HCEC 1CT (cell line): Measurements from ENCODE around the gene MYL12B.
"Not testable (repeated sequence)": the region's sequence is repeated elsewhere in the genome, so short reads cannot be mapped to it uniquely, and the experiment has no call there.

Source experiments
- DNase-seq: peaks from one replicate; pipeline ENCODE4 v3.0.0-alpha.2; 2017

The MYL12B gene

DNA sequence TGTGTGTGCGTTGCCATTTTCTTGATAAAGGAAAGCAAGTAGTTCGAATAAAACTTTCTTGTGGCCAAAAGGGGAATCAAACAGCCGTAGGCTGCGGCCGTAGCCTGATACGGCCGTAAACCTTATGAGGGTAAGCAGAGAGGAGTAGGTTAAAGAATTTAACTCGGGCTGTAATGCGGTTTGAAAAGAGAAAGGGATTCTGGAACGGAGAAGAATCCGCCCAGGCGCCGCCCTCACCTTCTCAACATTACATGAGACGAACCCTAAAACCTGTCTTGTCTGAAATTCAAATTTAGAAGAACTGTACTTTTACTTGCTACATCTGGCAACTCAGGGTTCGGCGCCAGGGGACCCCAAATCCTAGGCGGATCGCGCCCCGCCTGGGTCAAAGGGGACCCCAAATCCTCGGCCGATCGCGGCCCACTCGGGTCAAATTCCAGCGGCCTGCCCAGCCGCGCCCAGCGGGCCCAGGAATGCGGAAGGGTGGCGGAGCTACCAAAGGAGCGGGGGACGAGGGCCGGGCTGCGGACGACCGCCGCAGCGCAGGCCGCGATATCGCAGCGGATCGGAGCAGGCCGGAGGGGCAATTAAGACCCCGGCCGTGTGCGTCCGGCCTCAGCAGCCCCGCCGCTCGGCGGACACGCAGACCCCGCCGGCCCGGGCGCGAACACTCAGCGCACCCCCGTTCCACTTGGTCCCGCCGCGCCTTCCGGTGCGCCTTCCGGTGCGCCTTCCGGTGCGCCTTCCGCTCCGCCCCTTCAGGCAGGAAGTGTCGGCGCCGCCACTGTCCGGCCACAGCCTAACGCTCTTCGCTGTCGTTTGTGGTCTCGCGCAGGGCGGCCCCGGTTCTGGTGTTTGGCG lies at the start of gene MYL12B:
MYL12B (plus strand) TSS at position 761 of the 861 bp plus-strand sequence. CDS start 10,766 bp downstream, outside the sequence.
- peak; percentile 86 for DNase-seq

DNA sequence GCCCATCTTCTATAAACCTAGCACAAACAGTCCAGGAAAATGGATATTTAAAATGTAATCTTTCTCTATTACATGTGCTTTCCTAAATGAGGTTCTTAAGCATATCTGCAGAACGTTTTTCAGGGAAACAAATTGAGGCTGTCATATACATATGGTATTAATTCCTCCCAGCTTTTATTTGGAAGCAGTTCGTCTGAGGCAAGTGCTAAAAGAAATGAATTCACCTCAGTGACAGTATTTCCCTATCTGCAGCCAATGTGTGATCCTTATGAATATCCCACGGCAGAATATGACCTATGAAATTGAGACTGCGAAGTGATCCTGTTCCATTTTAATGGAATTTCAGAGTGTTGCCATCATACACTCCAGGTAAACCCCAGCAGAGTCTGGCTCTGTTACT lies 49.3 kb upstream of the MYL12B start:
- DNase-seq: no peak

DNA sequence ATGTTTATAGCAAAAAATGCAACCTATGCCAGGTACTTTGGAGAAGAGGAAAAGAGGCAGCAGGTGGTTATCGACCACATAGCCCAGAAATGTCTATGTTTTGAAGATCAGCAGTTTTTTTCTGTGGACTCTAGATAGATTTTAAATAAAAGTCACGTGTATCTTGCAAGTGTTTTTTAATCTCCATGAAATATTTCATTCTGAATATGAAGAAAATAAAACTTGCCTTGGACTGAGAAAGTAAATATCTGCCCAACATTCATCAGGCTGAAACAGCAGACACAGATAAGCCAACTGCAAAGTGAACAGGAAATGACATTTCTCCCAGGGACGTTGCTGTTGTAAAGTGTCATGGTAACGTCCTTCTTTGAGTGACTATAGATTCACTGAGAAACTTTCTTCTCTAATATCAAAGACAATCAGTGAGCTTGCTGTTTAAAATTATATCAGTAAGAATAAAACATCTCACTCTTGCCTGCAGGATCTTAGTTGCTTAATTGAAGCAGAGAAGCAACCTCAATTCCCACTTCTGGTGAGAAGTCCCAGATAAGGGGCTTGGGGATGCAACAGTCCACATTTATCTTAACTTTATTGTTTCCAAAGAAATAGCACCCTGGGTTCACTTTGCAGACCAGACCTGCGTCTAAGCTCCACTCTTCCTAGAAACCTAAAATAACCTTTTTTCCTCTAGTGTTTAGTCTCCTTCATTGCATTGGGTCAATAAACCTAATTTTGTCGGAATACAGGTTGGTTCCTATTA lies 48.5 kb upstream of the MYL12B start:
- DNase-seq: no peak

DNA sequence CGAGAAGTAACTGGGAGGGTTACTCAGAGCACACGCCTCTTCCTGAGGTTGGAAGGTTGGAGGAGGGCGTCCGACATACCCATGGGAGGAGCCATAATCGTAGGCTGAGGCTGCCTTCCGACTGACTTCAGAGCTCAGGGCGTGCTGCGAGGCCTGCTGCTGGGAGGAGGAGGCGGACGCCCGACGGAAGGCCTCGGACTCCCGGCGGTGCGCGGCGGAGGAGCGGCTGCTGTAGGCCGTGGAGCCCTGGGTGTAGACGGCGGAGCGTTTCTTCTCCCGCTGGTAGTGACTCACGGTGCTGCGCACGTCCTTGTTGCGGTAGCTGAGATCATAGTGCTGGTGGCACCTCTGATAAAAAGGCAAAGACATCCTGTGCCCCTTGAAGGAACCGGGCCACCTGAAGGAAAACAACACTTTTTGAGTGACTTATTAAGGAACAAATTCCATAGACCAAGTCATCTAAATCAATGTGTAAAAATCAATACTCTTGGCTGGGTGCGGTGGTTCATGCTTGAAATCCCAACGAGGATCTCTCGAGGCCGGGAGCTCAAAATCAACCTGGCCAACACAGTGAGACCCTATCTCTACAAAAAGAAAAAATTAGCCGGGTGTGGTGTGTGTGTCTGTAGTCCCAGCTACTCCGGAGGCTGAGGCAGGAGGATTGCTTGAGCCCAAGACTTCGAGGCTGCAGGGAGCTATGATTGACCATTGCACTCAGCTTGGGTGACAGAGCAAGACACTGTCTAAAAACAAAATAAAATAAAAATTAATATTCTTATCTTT lies 46.9 kb upstream of the MYL12B start:
- DNase-seq: no peak

DNA sequence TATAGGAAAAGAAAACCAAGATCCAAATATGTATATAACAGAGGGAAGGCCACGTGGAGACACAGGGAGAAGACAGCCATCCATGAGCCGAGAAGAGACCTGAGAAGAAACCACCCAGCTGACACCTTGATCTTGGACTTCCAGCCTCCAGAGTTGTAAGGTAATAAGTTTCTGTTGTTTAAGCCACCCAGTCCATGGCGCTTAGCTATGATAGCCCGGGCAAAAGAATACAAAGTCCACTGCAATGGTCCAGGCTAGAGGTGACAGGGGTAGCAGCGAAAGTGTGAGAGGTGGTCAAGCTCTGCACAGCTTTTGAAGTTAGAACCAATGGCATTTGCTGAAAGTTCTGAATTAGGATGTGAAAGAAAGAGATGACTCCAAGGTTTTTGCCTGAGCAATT lies 44.9 kb upstream of the MYL12B start:
- no peak for DNase-seq

DNA sequence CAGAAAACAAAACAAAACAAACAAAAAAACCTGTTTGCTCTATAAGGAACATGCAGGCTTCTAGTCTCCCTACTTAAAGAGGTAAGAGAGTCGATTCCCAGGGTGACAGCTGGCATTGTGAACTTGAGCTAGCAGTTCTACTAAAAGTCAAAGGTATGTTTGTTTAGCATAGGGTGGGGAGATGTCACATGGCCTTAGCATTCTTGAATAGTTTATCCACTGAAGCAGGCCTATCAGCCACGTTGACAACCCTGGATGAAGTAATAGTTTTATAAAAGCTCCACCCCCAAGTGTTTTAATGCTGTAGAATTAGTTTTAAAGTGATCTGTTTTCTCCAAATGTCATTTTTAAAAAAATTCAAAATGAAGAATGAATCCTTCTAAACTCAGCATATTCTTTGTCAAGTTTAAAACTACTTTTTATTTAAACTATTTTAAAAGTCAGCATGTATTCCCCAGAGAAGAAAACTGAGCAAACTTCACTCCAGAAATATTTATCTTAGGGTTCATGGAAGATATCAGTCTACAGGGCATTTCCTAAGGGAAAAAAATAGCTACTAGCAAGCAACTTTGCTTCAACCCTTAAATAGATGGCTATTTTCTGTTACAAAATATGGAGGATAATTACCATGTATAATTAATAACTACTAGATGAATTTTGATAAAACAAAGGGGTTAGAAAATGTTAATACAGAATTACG lies 43.8 kb upstream of the MYL12B start:
- DNase-seq: peak; percentile 3

DNA sequence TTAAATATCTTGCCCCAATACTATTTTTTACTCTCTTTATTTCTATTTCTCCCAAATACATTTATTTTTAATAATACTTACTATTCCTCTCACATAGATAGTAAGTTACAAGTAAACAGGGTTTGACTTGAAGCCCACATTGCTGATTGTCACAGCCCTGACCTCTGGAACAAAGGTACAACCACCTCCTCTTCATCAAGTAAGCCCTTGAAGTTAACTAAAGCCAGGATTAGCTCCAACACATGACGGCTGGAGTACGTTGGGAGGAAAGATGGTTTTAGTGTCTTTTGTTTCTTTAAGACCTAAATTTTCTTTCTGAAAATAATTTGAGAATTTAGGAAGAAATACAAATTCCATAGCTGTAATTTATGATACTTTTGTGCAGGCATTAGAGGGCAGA lies 43.1 kb upstream of the MYL12B start:
- no peak for DNase-seq

DNA sequence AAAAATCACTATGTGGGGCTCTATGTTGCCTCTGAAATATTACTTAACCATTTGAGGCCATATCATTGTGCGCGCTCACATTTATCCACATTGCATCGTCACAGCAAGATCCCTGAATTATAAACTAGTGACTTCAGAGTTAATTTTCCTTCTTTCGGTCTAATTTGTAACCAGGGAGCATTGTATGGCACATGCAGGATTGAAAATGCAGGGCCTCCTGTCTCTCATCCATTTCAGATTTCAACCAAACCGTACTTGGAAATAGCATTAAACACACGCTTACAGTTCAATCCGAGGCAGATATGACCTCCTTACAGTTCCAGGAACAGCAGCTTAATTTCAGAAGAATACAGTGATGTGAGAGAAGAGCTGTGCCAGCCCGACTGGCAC lies 42.7 kb upstream of the MYL12B start:
- DNase-seq: no peak

DNA sequence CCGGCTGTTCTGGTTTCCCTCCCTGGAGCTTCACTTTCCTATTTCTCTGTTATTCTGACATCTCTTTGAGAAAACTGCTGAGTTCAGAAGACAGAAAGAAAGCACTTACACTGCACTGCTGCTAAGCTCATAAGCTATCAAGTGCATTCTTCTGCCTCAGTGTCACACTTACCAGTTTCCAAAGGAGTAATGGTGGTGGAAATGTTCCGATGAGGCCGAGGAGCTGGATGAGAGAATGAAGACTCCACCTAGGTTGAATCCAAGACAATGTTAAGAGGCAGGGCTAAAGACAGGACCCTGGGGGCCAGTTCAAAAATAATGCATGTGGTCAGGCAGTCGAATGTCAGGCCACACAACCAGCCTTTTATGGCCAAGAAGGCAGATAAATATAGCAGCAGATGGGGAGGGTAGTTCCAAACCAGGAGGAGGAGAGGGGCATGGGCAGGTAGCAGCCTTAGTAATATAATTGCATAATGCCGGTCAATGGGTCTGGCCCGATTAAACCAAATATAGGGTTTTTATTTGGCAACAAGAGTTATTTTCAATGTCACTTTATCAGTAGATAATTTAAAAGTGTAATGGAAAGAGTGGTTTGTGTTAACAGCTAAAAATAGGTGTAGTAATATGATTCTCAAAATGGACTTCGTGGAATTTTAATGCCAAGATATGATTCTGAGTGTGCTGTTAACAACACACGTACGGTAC lies 42.1 kb upstream of the MYL12B start, which contains the start of gene MYOM1:
MYOM1 (minus strand) TSS at position 338 of the 705 bp plus-strand sequence. CDS start 4,745 bp downstream, outside the sequence.
- no peak for DNase-seq

DNA sequence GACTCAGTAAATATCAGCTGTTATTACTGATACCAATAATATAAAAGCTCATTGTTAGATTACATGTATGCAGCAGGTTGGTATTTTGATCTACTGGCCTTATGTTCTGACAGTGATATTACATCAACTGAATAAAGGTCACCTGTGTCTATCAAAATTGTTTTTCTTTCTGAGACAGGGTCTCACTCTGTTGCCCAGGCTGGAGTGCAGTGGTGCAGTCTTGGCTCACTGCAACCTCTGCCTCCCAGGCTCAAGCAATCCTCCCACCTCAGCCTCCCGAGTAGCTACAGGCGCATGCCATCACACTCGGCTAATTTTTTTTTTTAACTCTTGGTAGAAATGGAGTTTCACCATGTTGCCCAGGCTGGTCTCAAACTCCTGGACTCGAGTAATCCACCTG lies 41.1 kb upstream of the MYL12B start:
- not testable (repeated sequence) for DNase-seq

DNA sequence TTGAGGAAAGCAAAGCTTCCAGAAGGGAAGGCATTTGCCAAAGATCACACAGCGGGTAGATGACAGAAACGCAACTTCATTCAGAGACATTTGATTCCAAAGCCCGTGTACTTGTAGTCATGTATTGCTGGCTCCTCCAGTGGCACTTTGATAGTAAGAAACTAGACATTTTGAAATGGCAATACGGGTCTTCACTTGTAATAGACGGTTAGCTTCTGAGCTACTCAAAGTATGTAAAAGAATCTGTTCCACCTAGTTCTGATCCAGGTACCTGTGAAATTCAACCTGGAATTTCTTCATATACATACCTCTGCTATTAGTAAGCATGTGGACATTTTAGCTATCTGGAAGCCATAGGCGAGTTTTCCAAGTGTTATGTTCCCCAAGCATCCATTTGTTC lies 40.4 kb upstream of the MYL12B start:
- no peak for DNase-seq

DNA sequence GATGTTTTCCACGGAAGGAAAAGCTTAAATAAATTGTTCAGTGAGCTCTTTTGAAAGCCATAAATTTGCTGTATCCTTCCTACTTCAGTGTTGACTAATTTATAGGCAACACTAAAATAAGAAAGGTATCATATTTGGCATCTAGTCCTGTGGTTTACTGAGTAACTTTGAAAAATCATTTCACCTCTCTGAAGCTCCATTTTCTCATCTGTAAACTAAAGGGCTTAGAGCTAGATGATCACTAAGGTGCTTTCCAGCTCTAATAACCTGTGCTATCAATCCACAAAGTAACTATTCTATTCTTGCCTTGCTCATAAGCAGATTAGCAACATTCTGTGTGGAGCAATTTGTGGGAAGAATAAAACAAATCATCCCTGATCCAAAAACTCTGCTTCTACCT lies 38.6 kb upstream of the MYL12B start:
- no peak for DNase-seq

DNA sequence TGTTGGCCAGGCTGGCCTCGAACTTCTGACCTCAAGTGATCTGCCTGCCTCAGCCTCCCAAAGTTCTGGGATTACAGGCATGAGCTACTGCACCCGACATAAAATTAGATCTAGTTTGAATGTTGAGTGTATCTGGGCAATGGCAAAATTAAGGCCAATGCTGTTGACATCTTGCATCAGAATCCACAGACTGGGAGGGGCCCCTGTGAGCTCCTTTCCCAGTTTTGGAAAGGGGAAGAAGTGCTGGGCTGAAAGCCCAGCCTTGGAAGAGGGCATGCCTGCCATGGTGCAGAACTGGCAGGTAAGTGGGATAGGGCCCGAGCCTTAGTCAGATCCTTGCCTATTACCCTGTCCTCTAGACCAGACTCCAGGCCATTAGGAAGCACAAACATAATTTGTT lies 37.7 kb upstream of the MYL12B start:
- no peak for DNase-seq

DNA sequence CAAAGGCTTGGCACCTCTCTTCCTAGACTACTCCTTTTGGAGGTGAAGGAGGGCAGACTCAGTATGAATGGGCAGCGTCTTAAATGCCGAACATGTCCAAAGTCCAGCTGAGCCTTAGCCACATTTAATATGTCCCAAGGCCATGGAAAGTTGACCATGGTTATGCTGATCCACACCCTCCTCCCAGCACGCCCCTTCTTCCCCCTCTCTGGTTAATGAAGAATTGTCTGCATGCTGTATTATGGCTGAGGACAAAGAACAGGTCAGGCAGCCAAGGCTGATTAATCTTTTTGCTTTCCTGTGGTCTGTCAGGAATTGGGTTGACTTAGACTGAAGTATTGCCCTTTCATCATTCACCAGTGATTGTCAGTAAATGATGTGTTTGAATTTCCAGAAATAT lies 36.3 kb upstream of the MYL12B start:
- DNase-seq: no peak

DNA sequence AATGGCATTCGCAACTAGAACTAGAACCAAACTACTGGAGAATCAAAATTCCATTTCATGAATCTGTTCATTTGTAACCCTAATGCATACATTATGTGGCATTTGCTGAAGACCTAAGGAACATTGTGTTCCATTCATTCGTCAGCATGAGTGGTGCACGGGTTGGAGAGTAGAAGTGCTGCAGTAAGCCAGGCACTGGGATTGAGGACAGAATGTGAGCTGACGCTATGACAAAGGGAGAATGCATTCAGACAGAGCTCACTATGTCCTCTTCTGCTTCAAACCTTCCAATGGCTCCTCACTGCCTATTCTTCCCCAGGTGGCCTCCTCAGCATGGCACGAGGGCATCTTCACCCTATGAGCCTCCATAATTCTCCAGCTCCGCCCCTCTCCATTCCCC lies 35.9 kb upstream of the MYL12B start:
- DNase-seq: no peak

DNA sequence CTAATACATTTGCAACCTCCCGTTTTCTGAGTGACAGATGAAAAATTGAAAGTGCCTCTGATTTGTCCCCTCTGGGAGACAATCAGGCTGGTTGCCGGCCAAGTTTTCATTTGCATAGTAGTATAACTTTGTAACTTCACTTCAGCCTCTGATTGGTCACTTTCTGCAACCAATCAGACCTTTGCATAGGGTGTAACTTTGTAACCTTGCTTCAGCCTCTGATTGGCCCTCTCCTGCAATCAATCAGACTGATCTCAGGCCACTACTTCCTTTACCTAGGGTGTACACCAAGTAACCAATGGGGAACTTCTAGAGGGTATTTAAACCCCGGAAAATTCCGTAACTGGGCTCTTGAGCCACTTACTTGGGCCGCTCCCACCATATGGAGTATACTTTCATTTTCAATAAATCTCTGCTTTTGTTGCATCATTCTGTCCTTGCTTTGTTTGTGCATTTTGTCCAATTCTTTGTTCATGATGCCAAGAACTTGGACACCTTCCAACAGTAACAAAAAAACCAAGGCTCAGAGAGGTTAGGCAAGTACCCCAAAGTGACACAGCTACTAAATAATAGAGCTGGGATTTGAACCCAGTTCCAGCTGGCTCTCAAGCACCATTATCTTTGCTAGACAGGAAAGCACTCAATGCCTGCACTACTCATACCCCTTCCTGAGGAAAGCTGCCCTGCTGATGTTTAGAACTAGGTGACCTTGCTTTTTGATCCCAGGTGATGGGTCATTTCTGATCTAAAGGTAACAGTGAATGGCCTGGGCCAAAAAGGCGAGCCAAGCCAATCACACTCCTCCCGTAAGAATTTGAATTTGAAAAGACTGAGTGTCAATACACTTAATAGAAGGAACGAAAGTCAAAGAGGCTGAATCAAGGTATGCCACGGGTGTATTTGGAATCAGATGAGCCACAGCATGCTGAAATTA lies 31.3 kb upstream of the MYL12B start:
- peak; percentile 24 for DNase-seq

DNA sequence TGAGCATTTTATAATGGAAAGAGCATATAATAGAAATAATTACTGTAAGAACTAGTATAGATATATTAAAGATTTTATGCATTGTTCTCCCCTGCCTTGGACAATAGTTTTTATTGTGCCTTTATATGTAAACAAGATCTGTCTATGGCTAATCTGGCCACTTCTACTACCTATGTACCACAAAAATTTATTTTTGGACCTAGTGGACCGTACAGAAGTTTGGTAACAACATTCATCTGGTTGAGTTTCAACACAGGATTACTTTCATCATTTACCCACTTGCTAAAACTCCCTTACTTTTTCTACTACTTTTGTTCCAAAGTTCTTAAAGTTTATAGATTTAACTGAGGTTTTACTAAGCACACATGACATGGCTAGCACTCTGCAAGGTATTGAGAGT lies 28.9 kb upstream of the MYL12B start:
- no peak for DNase-seq

DNA sequence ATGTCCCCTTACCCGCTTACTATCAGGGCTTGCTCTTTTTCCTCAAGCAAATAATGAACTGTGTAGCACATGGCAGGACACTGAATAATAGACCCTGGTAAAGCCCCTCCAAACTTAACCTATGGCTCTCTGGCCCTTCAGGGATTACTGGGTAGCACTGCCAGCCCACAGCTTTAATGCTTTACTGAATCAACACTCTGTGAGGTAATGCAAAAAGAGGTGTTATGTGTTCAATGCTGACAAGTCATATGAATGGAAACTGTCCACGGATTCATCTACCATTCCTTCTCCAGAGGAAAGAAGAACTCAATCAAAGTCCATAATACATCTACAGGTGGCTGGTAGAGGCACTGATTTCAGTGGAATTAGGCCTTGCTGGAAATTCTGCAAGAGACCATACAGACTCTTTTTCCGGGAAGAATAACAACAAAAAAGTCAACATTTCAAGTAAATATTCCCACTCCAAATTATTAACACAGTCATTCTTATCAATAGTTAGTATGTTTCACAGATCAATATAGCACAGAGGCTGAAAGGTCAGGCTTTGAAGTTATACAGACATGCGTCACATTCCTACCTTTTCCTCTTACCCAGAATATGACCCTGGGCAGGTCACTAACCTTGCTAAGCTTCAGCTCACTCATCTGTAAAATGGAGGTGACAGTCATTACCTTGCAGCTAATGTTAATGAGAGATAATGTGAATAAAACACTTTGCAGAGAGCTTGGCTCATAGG lies 28.3 kb upstream of the MYL12B start:
- DNase-seq: no peak

DNA sequence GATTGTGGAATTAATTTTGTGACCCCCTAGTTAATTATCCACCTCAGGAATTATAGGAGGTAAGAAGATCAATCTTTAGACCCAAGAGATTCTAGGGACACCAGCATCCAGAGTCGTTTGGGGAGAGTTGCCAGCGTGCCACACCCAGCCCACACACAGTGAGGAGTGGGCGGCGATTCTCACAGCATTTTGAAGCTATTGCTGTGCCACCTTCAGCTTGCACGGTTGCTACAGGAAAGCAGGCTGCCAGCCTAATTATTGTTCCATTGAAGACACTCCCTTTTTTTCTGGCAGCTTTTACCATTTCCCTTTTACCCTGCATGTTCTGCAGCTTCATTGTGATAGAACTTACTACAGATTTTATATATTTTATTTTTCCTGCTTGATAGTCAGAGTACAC lies 27.5 kb upstream of the MYL12B start:
- no peak for DNase-seq

DNA sequence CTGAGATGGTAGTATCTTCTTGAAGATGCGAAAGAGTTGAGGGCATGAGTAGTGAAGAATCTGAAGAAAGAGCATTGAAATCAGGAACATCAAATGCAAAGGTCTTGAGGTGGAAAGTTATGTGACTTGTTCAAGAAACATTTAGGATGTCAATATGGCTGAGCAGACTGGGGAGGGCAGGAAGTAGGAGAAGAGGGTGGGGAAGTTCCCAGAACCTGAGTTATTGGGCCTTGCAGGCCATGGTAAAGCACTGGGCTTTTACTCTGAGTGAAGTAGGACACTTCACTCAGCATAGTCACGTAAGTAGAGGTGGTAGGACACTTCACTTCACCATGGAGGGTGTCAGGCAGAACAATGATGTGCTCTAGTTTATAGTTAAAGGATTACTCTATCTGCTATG lies 26.1 kb upstream of the MYL12B start:
- DNase-seq: no peak
